Measurements from ENCODE around the gene MOAP1.

The MOAP1 gene

DNA sequence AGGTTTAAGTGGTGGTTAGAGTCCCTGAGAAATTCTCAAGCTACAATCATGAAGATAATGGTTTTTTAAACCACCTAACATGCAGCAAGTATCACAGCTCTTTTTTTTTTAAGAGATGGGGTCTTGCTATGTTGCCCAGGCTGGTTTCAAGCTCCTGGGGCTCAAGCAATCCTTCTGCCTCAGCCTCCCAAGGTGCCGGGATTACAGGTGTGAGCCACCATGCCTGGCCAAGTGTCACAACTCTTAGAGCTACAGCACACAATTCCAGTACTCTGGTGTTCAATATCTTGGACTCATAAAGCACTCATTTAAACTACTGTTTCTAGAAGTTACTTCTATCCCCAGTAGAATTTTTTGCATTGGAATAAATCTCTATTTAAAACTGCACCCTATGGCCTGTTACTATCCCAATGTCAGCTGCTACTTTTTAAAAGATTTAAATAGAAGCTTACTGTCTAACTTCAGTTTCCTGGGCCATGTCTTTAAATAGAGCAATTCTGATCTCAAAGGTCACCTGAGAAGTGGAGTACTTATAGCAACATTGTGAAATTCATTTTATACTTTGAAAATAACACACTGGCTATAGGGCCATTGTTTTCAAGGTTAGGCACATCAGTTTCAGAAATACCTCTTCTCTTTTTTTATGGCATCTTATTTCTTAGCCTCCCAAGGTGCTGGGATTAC, 10.8 kb upstream of the MOAP1 start:
- Histone ChIP-seq H3K4me2 (no peak overlapping the region), H3K36me3 (ENCODE audit: insufficient read depth) (no peaks in the 10 kb centered on the region), H3K27ac (no peak overlapping the region), H3K9ac (no peak overlapping the region), H3K4me3 (IDR thresholded peaks at IDR 0.05; ENCODE audit: insufficient read depth, low read depth, low read length) (no peak overlapping the region), H3K4me1 (ENCODE audit: low read depth, poor library complexity, severe bottlenecking) (no peaks in the 10 kb centered on the region), H3K79me2 (ENCODE audit: insufficient read depth, low read depth) (no peaks in the 10 kb centered on the region), H4K20me1 (ENCODE audit: insufficient read depth) (no peaks in the 10 kb centered on the region), H2AFZ (ENCODE audit: low read depth) (no peak overlapping the region), H3K27me3 (ENCODE audit: insufficient read depth, low read depth) (no peaks in the 10 kb centered on the region)
- TF ChIP-seq, protein P1, sequence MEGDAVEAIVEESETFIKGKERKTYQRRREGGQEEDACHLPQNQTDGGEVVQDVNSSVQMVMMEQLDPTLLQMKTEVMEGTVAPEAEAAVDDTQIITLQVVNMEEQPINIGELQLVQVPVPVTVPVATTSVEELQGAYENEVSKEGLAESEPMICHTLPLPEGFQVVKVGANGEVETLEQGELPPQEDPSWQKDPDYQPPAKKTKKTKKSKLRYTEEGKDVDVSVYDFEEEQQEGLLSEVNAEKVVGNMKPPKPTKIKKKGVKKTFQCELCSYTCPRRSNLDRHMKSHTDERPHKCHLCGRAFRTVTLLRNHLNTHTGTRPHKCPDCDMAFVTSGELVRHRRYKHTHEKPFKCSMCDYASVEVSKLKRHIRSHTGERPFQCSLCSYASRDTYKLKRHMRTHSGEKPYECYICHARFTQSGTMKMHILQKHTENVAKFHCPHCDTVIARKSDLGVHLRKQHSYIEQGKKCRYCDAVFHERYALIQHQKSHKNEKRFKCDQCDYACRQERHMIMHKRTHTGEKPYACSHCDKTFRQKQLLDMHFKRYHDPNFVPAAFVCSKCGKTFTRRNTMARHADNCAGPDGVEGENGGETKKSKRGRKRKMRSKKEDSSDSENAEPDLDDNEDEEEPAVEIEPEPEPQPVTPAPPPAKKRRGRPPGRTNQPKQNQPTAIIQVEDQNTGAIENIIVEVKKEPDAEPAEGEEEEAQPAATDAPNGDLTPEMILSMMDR (conservative IDR thresholded peaks at IDR 0.05; ENCODE audit: low read depth, low read length), result no peak

DNA sequence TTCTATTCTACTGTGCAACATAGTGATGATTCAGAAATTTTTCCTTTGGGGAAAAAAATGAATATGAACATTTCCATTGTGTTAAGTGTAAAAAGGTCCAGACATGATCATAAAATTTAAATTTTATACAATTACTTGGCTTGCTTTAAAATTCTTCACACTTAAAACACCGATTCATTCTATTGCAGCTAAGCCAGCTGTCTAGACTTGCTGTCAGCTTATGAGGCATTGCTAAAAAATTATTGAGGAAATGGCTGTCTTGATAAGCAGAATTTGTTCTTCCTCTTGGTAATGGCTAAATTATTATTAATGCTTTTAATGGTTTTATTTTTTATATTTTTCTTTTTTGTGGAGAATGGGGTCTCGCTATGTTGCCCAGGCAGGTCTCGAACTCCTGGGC, 2.3 kb upstream of the MOAP1 start:
- H3K36me3 ChIP-seq (ENCODE audit: insufficient read depth), result no peaks in the 10 kb centered on the region
- TF ChIP-seq, protein P1 (conservative IDR thresholded peaks at IDR 0.05; ENCODE audit: low read depth, low read length), result no peak
- no peaks in the 10 kb centered on the region for H3K27me3 ChIP-seq (ENCODE audit: insufficient read depth, low read depth)
- no peak overlapping the region for H3K9ac ChIP-seq
- H3K27ac ChIP-seq, result no peak overlapping the region
- no peak overlapping the region for H3K4me3 ChIP-seq (IDR thresholded peaks at IDR 0.05; ENCODE audit: insufficient read depth, low read depth, low read length)
- H4K20me1 ChIP-seq (ENCODE audit: insufficient read depth), result no peaks in the 10 kb centered on the region
- H2AFZ ChIP-seq (ENCODE audit: low read depth), result no peak overlapping the region
- peaks cover 8% of the 10 kb centered on the region; the same call in 1 of the 2 replicates for H3K79me2 ChIP-seq (ENCODE audit: insufficient read depth, low read depth)
- H3K4me2 ChIP-seq, result no peak overlapping the region
- peaks cover 9% of the 10 kb centered on the region for H3K4me1 ChIP-seq (ENCODE audit: low read depth, poor library complexity, severe bottlenecking)

DNA sequence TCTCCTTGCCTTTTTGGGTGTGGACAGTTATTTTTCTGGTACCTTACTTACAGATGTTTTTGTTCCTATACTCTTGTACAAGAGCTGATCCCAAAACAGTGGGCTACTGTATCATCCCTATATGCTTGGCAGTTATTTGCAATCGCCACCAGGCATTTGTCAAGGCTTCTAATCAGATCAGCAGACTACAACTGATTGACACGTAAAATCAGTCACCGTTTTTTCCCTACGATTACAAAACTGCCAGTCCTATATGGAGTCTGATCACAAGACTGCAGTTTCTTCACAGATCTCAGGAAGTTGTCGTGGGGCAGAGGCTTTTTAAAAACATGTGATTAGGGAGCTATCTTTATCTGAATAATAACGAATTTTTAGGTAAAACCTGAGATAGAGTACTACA, 1.8 kb upstream of the MOAP1 start:
- Histone ChIP-seq H3K4me2 (peak overlapping the region; percentile 68; the same call in 1 of the 2 replicates), H3K36me3 (ENCODE audit: insufficient read depth) (no peaks in the 10 kb centered on the region), H4K20me1 (ENCODE audit: insufficient read depth) (no peaks in the 10 kb centered on the region), H3K27me3 (ENCODE audit: insufficient read depth, low read depth) (no peaks in the 10 kb centered on the region), H3K4me1 (ENCODE audit: low read depth, poor library complexity, severe bottlenecking) (peaks cover 9% of the 10 kb centered on the region), H3K9ac (no peak overlapping the region), H3K27ac (no peak overlapping the region), H3K4me3 (IDR thresholded peaks at IDR 0.05; ENCODE audit: insufficient read depth, low read depth, low read length) (no peak overlapping the region), H2AFZ (ENCODE audit: low read depth) (no peak overlapping the region), H3K79me2 (ENCODE audit: insufficient read depth, low read depth) (peaks cover 8% of the 10 kb centered on the region; the same call in 1 of the 2 replicates)
- TF ChIP-seq, protein P1 (conservative IDR thresholded peaks at IDR 0.05; ENCODE audit: low read depth, low read length), result no peak

DNA sequence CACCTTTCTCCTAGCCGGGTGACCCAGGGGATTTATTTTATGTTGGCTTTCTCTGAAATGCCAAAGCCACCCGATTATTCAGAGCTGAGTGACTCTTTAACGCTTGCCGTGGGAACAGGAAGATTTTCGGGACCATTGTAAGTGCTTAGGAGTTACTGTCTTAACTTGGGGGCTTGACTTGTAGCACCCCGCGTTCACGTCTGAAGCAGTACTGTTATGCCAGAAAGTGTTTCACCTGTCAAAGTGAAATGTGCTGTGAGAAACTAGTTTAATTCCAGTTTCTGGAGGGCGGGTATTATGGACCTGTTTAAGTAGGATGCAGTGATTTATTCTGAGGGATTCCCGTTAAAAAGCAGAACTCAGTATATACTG, 638 bp upstream of the MOAP1 start:
- Histone ChIP-seq H3K4me1 (ENCODE audit: low read depth, poor library complexity, severe bottlenecking) (peaks cover 9% of the 10 kb centered on the region), H3K79me2 (ENCODE audit: insufficient read depth, low read depth) (peaks cover 8% of the 10 kb centered on the region; the same call in 1 of the 2 replicates), H3K27ac (peak overlapping the region; percentile 66), H3K36me3 (ENCODE audit: insufficient read depth) (no peaks in the 10 kb centered on the region), H2AFZ (ENCODE audit: low read depth) (peak overlapping the region; percentile 82), H3K4me2 (peak overlapping the region; percentile 68), H3K4me3 (IDR thresholded peaks at IDR 0.05; ENCODE audit: insufficient read depth, low read depth, low read length) (no peak overlapping the region), H3K9ac (peak overlapping the region; percentile 56; the same call in 1 of the 2 replicates), H3K27me3 (ENCODE audit: insufficient read depth, low read depth) (no peaks in the 10 kb centered on the region), H4K20me1 (ENCODE audit: insufficient read depth) (no peaks in the 10 kb centered on the region)
- TF ChIP-seq, protein P1 (conservative IDR thresholded peaks at IDR 0.05; ENCODE audit: low read depth, low read length), result no peak
